Measurements from ENCODE around the gene SALL3. TPM values are rescaled to one million over a fixed set of nuclear protein-coding genes. Genes with fewer than 3 reads are reported as not detected.
A peak's percentile ranks its signal among the peaks of the same experiment; 100 is the strongest.

The SALL3 gene
- total and polyA plus RNA-seq, 2 of the 8 experiments (the other 6 are each of a cell fraction or from before 2014, with no cell fraction given): 10.5 to 46.4 TPM

DNA sequence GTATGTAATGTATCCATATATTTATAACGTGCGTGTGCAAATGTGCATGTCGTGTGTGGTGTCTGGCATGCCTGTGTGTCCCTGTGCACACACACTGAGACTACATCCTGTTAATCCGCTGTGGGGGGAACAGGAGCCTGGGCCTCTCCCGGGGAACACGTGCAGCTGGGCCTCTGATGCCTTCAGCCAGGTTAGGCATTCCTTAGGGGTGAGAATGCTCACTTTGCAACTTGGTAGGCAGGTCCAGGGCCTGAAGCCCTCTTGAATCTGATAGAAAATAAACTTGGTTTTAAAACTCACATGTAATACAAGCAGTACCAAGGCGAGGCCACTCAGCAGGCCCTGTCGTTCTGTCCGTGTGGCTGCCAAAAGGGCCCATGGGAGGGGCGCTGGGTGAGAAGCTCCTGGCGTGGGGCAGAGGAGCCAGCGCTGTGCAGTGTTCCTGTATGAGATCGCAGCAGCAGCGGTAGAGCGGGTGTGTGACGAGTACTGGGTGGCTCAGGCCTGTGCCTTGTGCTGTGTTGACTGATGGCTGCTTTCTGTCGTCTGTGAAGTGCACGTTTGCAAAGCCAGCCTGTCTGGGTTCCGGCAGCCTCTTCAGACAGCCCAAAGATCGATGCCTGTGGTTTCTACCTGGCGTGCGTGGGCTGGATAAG is 16.2 kb downstream of the SALL3 start:
- DNase-seq (ENCODE audit: low read depth in 1 of 2, low spot score in 2 of 2) (no peak), FAIRE-seq (no peak)
- H4K5ac ChIP-seq (ENCODE audit: insufficient read length, low read depth, low read length): no peak overlapping the region
- H3K27ac ChIP-seq (ENCODE audit: low read depth, low read length): no peak overlapping the region
- H2BK15ac ChIP-seq (ENCODE audit: low read length): no peak overlapping the region
- no peak overlapping the region for H3K23ac ChIP-seq (ENCODE audit: insufficient read length)
- no peak overlapping the region for H3K4ac ChIP-seq (replicated peaks; ENCODE audit: insufficient read length, low read depth, low read length)
- H3K4me3 ChIP-seq (ENCODE audit: extremely low read depth in 1 of 4, insufficient read depth in 2 of 4, low read depth in 3 of 4, low read length in 4 of 4): no peak overlapping the region
- no peak overlapping the region for H3K56ac ChIP-seq (replicated peaks; ENCODE audit: insufficient read length, low read depth, low read length)
- H3K14ac ChIP-seq (ENCODE audit: insufficient read length): no peak overlapping the region
- no peak overlapping the region for H2BK12ac ChIP-seq (ENCODE audit: low read depth, low read length)
- no peaks in the 10 kb centered on the region for H3K27me3 ChIP-seq (replicated peaks in 1 of 4; ENCODE audit: control insufficient read depth in 3 of 4, extremely low read depth in 1 of 4, insufficient read depth in 3 of 4, low read length in 3 of 4)
- ChIA-PET POLR2A (ENCODE audit: partially characterized antibody) (interaction anchor here (0.9 kb wide), 1 partner anchor 10 kb away, joined by 3 read pairs; no protein-coding TSS in a partner anchor), CTCF (ENCODE audit: partially characterized antibody) (interaction anchor here (1.6 to 2.2 kb wide), 2 partner anchors 9 to 11 kb away, joined by 4 to 10 read pairs; no protein-coding TSS in a partner anchor)
- H2AK5ac ChIP-seq (ENCODE audit: low read depth, low read length): 0 out of 2 replicates have a peak overlapping the region, but pooled peaks have one; percentile 53
- 94% methylated on average over 22 of the region's 22 CpGs; no CpG with 5 or more reads in 1 of the 2 experiments for WGBS, 2 experiments (ENCODE audit: extremely low coverage in 1 of 2, insufficient coverage in 1 of 2, insufficient read length in 1 of 2, insufficient replicate concordance in 2 of 2, low coverage in 1 of 2, low lambda C conversion rate in 2 of 2, missing lambda C conversion rate in 1 of 2)
- peaks cover 14 to 29% of the 10 kb centered on the region in 2 experiments for H4K20me1 ChIP-seq (replicated peaks in 1 of 2; ENCODE audit: control insufficient read depth in 1 of 2, insufficient read depth in 2 of 2, low read length in 2 of 2)
- no peak overlapping the region for H2AFZ ChIP-seq (ENCODE audit: low read length)
- peaks cover 0 to 60% of the 10 kb centered on the region in 2 experiments; a peak in 2 of 4 replicates for H3K79me2 ChIP-seq (ENCODE audit: control insufficient read depth in 1 of 2, insufficient read depth in 2 of 2, low read length in 2 of 2)
- H3K36me3 ChIP-seq (ENCODE audit: control insufficient read depth in 2 of 4, insufficient read depth in 4 of 4, low read length in 3 of 4): peaks cover 14 to 84% (median 47%) of the 10 kb centered on the region in 4 experiments; a peak in 7 of 8 replicates
- no peak overlapping the region for H2BK20ac ChIP-seq (ENCODE audit: low read length)
- no peak overlapping the region for H4K8ac ChIP-seq (ENCODE audit: extremely low read depth, insufficient read depth, low read length)
- no peaks in the 10 kb centered on the region for H3K23me2 ChIP-seq (ENCODE audit: low read depth, low read length)
- H3K4me1 ChIP-seq (replicated peaks in 1 of 4; ENCODE audit: control insufficient read depth in 3 of 4, insufficient read depth in 4 of 4, low read length in 3 of 4): peaks cover 0 to 4% (median 2%) of the 10 kb centered on the region in 4 experiments; a peak in 2 of 7 replicates
- H4K91ac ChIP-seq (replicated peaks; ENCODE audit: insufficient read length, low read length): no peak overlapping the region
- TF ChIP-seq SRF (IDR thresholded peaks at IDR 0.05; ENCODE audit: low read depth, low read length) (no peak), NRF1 (IDR thresholded peaks at IDR 0.05; ENCODE audit: low read depth, low read length) (no peak), BCL11A (IDR thresholded peaks at IDR 0.05; ENCODE audit: low read depth in 2 of 2, low read length in 2 of 2) (no peak), TAF1 (IDR thresholded peaks at IDR 0.05; ENCODE audit: low read depth, low read length) (no peak), PHF8 (conservative IDR thresholded peaks at IDR 0.05; ENCODE audit: low read depth, low read length) (no peak)
- H3K9me3 ChIP-seq (ENCODE audit: insufficient read depth in 2 of 2, low read depth in 1 of 2, low read length in 1 of 2): no peaks in the 10 kb centered on the region; a peak in 1 of 4 replicates
- H2BK5ac ChIP-seq (ENCODE audit: low read depth, low read length): peak overlapping the region; percentile 9; the same call in 1 of the 2 replicates
- peaks cover 12% of the 10 kb centered on the region for H3K79me1 ChIP-seq (ENCODE audit: low read depth, low read length)
- H2BK120ac ChIP-seq (replicated peaks; ENCODE audit: low read depth, low read length): no peak overlapping the region
- H3K18ac ChIP-seq (ENCODE audit: extremely low read depth, low read length): no peak overlapping the region
- no peak overlapping the region for H3K9ac ChIP-seq (replicated peaks in 1 of 4; ENCODE audit: extremely low read depth in 1 of 4, low read depth in 3 of 4, low read length in 3 of 4)
- no peak overlapping the region for H3K4me2 ChIP-seq (ENCODE audit: insufficient read depth in 1 of 2, low read depth in 2 of 2, low read length in 2 of 2)

Data from H1 (cell line).